ENCODE data around the gene SAE1.

DNA sequence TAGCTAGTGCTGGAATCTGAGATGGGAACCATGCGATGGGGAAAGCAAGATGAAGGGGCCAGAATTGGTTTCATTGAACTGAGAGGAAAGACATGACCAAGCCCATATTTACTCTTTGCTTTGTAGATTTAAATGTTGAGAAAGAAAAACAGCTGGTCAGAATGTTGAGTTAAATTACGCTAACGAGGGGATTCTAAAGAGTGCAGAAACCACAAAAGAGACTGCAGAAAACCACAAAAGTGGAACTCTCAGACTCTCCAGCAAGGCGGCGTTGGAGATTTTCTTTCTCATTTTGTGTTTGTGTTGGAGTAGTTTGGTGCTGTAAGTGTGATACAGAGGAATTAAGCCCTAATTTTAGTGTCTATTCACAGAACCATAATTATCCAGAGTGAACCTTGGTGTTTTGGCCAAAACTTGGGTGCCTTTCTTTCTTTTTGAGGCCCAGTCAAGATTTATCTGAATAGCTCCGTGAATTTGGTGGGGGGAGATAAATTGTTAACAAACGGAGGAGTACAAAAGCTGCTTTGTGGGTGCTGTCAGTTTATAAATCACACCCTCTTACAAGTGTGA, 26.3 kb downstream of the SAE1 start:
- no peak for TF ChIP-seq POLR2A (IDR thresholded peaks at IDR 0.05)
- TF ChIP-seq, protein P1, sequence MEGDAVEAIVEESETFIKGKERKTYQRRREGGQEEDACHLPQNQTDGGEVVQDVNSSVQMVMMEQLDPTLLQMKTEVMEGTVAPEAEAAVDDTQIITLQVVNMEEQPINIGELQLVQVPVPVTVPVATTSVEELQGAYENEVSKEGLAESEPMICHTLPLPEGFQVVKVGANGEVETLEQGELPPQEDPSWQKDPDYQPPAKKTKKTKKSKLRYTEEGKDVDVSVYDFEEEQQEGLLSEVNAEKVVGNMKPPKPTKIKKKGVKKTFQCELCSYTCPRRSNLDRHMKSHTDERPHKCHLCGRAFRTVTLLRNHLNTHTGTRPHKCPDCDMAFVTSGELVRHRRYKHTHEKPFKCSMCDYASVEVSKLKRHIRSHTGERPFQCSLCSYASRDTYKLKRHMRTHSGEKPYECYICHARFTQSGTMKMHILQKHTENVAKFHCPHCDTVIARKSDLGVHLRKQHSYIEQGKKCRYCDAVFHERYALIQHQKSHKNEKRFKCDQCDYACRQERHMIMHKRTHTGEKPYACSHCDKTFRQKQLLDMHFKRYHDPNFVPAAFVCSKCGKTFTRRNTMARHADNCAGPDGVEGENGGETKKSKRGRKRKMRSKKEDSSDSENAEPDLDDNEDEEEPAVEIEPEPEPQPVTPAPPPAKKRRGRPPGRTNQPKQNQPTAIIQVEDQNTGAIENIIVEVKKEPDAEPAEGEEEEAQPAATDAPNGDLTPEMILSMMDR (IDR thresholded peaks at IDR 0.05) = no peak
- no peak for TF ChIP-seq POLR2AphosphoS5 (IDR thresholded peaks at IDR 0.05)
